Central memory CD8-positive, alpha-beta T cell (primary cell): ENCODE measurements around the gene SMYD4.
"Not testable (repeated sequence)": the region's sequence is repeated elsewhere in the genome, so short reads cannot be mapped to it uniquely, and the experiment has no call there.

Source experiments
- ATAC-seq: fragments of 150-1000 bp; cut with Tn5 transposase; replicated peaks from 2 replicates; pipeline ENCODE4 v1.10.0; 2022; ENCODE audit warnings: mild to moderate bottlenecking, moderate FRiP score, moderate number of reproducible peaks; ENCODE audit not compliant: poor library complexity, severe bottlenecking; ENCODE audit errors: extremely low read depth
- DNase-seq, 2 donors: peaks; one replicate each; pipeline ENCODE4 v3.0.0; 2021; ENCODE audit warnings: low spot score in 2 of 2
- H3K27ac Mint-ChIP-seq: one replicate; pipeline ENCODE4 v1.8.0; 2022; ENCODE audit warnings: low read depth, mild to moderate bottlenecking, moderate library complexity, mixed read lengths
- H3K27me3 Mint-ChIP-seq: one replicate; pipeline ENCODE4 v1.8.0; 2022; ENCODE audit warnings: mixed read lengths
- H3K36me3 Mint-ChIP-seq: one replicate; pipeline ENCODE4 v1.8.0; 2022; ENCODE audit warnings: mild to moderate bottlenecking, moderate library complexity, mixed read lengths; ENCODE audit not compliant: insufficient read depth
- H3K4me1 Mint-ChIP-seq: one replicate; pipeline ENCODE4 v1.8.0; 2022; ENCODE audit warnings: mixed read lengths
- H3K4me3 Mint-ChIP-seq: one replicate; pipeline ENCODE4 v1.8.0; 2022; ENCODE audit warnings: mild to moderate bottlenecking, moderate library complexity, mixed read lengths
- H3K9me3 Mint-ChIP-seq: one replicate; pipeline ENCODE4 v1.8.0; 2022; ENCODE audit warnings: mixed read lengths

The SMYD4 gene

GRCh38 chr17:1754430-1755112, 75.1 kb downstream of the SMYD4 start:
- Mint-ChIP-seq H3K4me3 (no peak overlapping the region), H3K9me3 (no peaks in the 10 kb centered on the region), H3K4me1 (no peaks in the 10 kb centered on the region), H3K27me3 (no peaks in the 10 kb centered on the region), H3K27ac (peak overlapping the region; percentile 79), H3K36me3 (peaks cover 2% of the 10 kb centered on the region)
- no peak for DNase-seq
- no peak for ATAC-seq

GRCh38 chr17:1753767-1754429, 75.8 kb downstream of the SMYD4 start:
- DNase-seq, result no peak
- Mint-ChIP-seq H3K27me3 (no peaks in the 10 kb centered on the region), H3K4me3 (no peak overlapping the region), H3K4me1 (no peaks in the 10 kb centered on the region), H3K36me3 (peaks cover 2% of the 10 kb centered on the region), H3K9me3 (no peaks in the 10 kb centered on the region), H3K27ac (no peak overlapping the region)
- no peak for ATAC-seq

- DNase-seq, result no peak
- Mint-ChIP-seq H3K4me3 (no peak overlapping the region), H3K4me1 (no peaks in the 10 kb centered on the region), H3K27me3 (no peaks in the 10 kb centered on the region), H3K27ac (no peak overlapping the region), H3K9me3 (no peaks in the 10 kb centered on the region), H3K36me3 (no peaks in the 10 kb centered on the region)
- no peak for ATAC-seq
Measured at GRCh38 chr17:1752425-1753262, 77.1 kb downstream of the SMYD4 start.

- H3K4me1 Mint-ChIP-seq, result no peaks in the 10 kb centered on the region
- H3K4me3 Mint-ChIP-seq, result no peak overlapping the region
- no peaks in the 10 kb centered on the region for H3K9me3 Mint-ChIP-seq
- no peak for DNase-seq
- no peak for ATAC-seq
- H3K27me3 Mint-ChIP-seq, result no peaks in the 10 kb centered on the region
- H3K27ac Mint-ChIP-seq, result no peak overlapping the region
- H3K36me3 Mint-ChIP-seq, result no peaks in the 10 kb centered on the region
Measured at GRCh38 chr17:1750628-1751027, 79.1 kb downstream of the SMYD4 start.

- H3K9me3 Mint-ChIP-seq, result no peaks in the 10 kb centered on the region
- no peak overlapping the region for H3K27ac Mint-ChIP-seq
- no peaks in the 10 kb centered on the region for H3K27me3 Mint-ChIP-seq
- H3K4me3 Mint-ChIP-seq, result no peak overlapping the region
- DNase-seq (no peak), ATAC-seq (no peak)
- H3K36me3 Mint-ChIP-seq, result no peaks in the 10 kb centered on the region
- H3K4me1 Mint-ChIP-seq, result no peaks in the 10 kb centered on the region
Measured at GRCh38 chr17:1746975-1747543, 82.6 kb downstream of the SMYD4 start.

- Mint-ChIP-seq H3K4me1 (no peaks in the 10 kb centered on the region), H3K27me3 (no peaks in the 10 kb centered on the region), H3K27ac (no peak overlapping the region), H3K4me3 (no peak overlapping the region), H3K9me3 (no peaks in the 10 kb centered on the region), H3K36me3 (no peaks in the 10 kb centered on the region)
- no peak for DNase-seq
- ATAC-seq, result no peak
Measured at GRCh38 chr17:1745513-1746020, 84.1 kb downstream of the SMYD4 start.

- Mint-ChIP-seq H3K4me1 (no peaks in the 10 kb centered on the region), H3K36me3 (no peaks in the 10 kb centered on the region), H3K27me3 (no peaks in the 10 kb centered on the region), H3K9me3 (no peaks in the 10 kb centered on the region), H3K4me3 (no peak overlapping the region), H3K27ac (no peak overlapping the region)
- DNase-seq (no peak), ATAC-seq (no peak)
Measured at GRCh38 chr17:1744551-1745512, 84.9 kb downstream of the SMYD4 start.

- ATAC-seq (no peak), DNase-seq (no peak)
- Mint-ChIP-seq H3K27ac (no peak overlapping the region), H3K4me1 (no peaks in the 10 kb centered on the region), H3K9me3 (no peaks in the 10 kb centered on the region), H3K36me3 (peaks cover 2% of the 10 kb centered on the region), H3K4me3 (no peak overlapping the region), H3K27me3 (no peaks in the 10 kb centered on the region)
Measured at GRCh38 chr17:1743088-1743439, 86.6 kb downstream of the SMYD4 start.

GRCh38 chr17:1742371-1743087, 87.2 kb downstream of the SMYD4 start, which contains the start of gene SERPINF2:
TSS of gene SERPINF2 (plus strand) at chr17:1742871. CDS start at chr17:1744996, 2,125 bp downstream.
- ATAC-seq (no peak), DNase-seq (no peak)
- Mint-ChIP-seq H3K9me3 (no peaks in the 10 kb centered on the region), H3K4me3 (no peak within 1 kb of the TSS), H3K27ac (peak within 1 kb of the TSS; percentile 41), H3K27me3 (no peaks in the 10 kb centered on the region), H3K4me1 (no peaks in the 10 kb centered on the region), H3K36me3 (peaks cover 2% of the 10 kb centered on the region)

GRCh38 chr17:1741899-1742298, 87.8 kb downstream of the SMYD4 start:
- DNase-seq, H3K27ac Mint-ChIP-seq, H3K9me3 Mint-ChIP-seq, H3K4me1 Mint-ChIP-seq, H3K4me3 Mint-ChIP-seq, H3K36me3 Mint-ChIP-seq, H3K27me3 Mint-ChIP-seq, ATAC-seq: not testable (repeated sequence)

GRCh38 chr17:1737531-1738291, 92.0 kb downstream of the SMYD4 start:
- Mint-ChIP-seq H3K27ac (no peak overlapping the region), H3K4me3 (no peak overlapping the region), H3K4me1 (no peaks in the 10 kb centered on the region), H3K27me3 (no peaks in the 10 kb centered on the region), H3K36me3 (peaks cover 8% of the 10 kb centered on the region), H3K9me3 (no peaks in the 10 kb centered on the region)
- no peak for DNase-seq
- no peak for ATAC-seq
